H1 (cell line): Measurements from ENCODE around the gene PAX7. TPM values are rescaled to one million over a fixed set of nuclear protein-coding genes. Genes with fewer than 3 reads are reported as not detected.

Experiments
- CTCF ChIA-PET: fragments of 300-600 bp; sonication (Branson Sonifier 250); formaldehyde crosslinking; loops from one replicate; lab custom pipeline; 2021; ENCODE audit not compliant: partially characterized antibody; lab: Charles Lee
- POLR2A ChIA-PET: fragments of 300-600 bp; sonication (Branson Sonifier 250); formaldehyde crosslinking; loops from one replicate; lab custom pipeline; 2021; ENCODE audit warnings: inconsistent platforms; ENCODE audit not compliant: partially characterized antibody; lab: Charles Lee
- DNase-seq, 2 experiments: peaks; one replicate each; pipeline versions ENCODE4 v3.0.0 to v3.0.0-alpha.2; 2010 to 2022; ENCODE audit warnings: low spot score in 2 of 2, low read depth in 1 of 2, mixed read lengths in 1 of 2
- FAIRE-seq: peaks from 2 replicates; lab custom pipeline; 2011; peaks lifted over from hg19 to GRCh38; lab: Jason Lieb, UNC
- H2AFZ ChIP-seq: 2 replicates; pipeline ENCODE4 v1.8.1; 2012; ENCODE audit warnings: low read length, inconsistent platforms
- H2AK5ac ChIP-seq: 2 replicates; pipeline ENCODE4 v1.6.1; 2013; ENCODE audit warnings: low read depth, low read length
- H2BK120ac ChIP-seq: replicated peaks from 2 replicates; pipeline ENCODE3; 2013; ENCODE audit warnings: low read depth, low read length, inconsistent platforms
- H2BK12ac ChIP-seq: 2 replicates; pipeline ENCODE4 v1.6.1; 2013; ENCODE audit warnings: low read depth, low read length
- H2BK15ac ChIP-seq: 2 replicates; pipeline ENCODE4 v1.6.1; 2013; ENCODE audit warnings: low read length
- H2BK20ac ChIP-seq: 2 replicates; pipeline ENCODE4 v1.6.1; 2013; ENCODE audit warnings: low read length
- H2BK5ac ChIP-seq: 2 replicates; pipeline ENCODE4 v1.6.1; 2013; ENCODE audit warnings: low read depth, low read length
- H3K14ac ChIP-seq: 2 replicates; pipeline ENCODE4 v1.6.1; 2013; ENCODE audit warnings: inconsistent platforms; ENCODE audit not compliant: insufficient read length
- H3K18ac ChIP-seq: 2 replicates; pipeline ENCODE4 v1.6.1; 2013; ENCODE audit warnings: low read length; ENCODE audit errors: extremely low read depth
- H3K23ac ChIP-seq: 2 replicates; pipeline ENCODE4 v1.6.1; 2013; ENCODE audit warnings: inconsistent platforms; ENCODE audit not compliant: insufficient read length
- H3K23me2 ChIP-seq: 2 replicates; pipeline ENCODE4 v1.6.1; 2013; ENCODE audit warnings: low read depth, low read length
- H3K27ac ChIP-seq: 2 replicates; pipeline ENCODE4 v1.6.1; 2011; ENCODE audit warnings: low read depth, low read length, inconsistent platforms
- H3K27me3 ChIP-seq, 4 experiments: replicated peaks in 1 of 4; 1 replicate in 1 of 4; 2 replicates in 3 of 4; pipeline versions ENCODE4 v1.6.1 to v1.8.1; 2011 to 2013; ENCODE audit warnings: low read length in 3 of 4, mild to moderate bottlenecking in 3 of 4, inconsistent platforms in 2 of 4, mixed read lengths in 2 of 4, moderate library complexity in 1 of 4; ENCODE audit not compliant: control insufficient read depth in 3 of 4, insufficient read depth in 3 of 4; ENCODE audit errors: extremely low read depth in 1 of 4
- H3K36me3 ChIP-seq, 4 experiments: 2 replicates each; pipeline versions ENCODE4 v1.6.1 to v1.8.1; 2011 to 2013; ENCODE audit warnings: mild to moderate bottlenecking in 4 of 4, low read length in 3 of 4, moderate library complexity in 2 of 4, control low read depth in 1 of 4, inconsistent platforms in 1 of 4; ENCODE audit not compliant: insufficient read depth in 4 of 4, control insufficient read depth in 2 of 4
- H3K4ac ChIP-seq: replicated peaks from 2 replicates; pipeline ENCODE3; 2013; ENCODE audit warnings: low read length, low read depth, mixed read lengths, inconsistent platforms; ENCODE audit not compliant: insufficient read length
- H3K4me1 ChIP-seq, 4 experiments: replicated peaks in 1 of 4; 1 replicate in 1 of 4; 2 replicates in 3 of 4; pipeline versions ENCODE4 v1.6.1 to v1.8.1; 2011 to 2013; ENCODE audit warnings: low read length in 3 of 4, inconsistent platforms in 2 of 4, mixed read lengths in 1 of 4; ENCODE audit not compliant: insufficient read depth in 4 of 4, control insufficient read depth in 3 of 4
- H3K4me2 ChIP-seq, 2 experiments: 2 replicates each; pipeline versions ENCODE4 v1.6.1 to v1.8.1; 2011 to 2013; ENCODE audit warnings: low read depth in 2 of 2, low read length in 2 of 2, control low read depth in 1 of 2, inconsistent platforms in 1 of 2, mild to moderate bottlenecking in 1 of 2; ENCODE audit not compliant: insufficient read depth in 1 of 2
- H3K4me3 ChIP-seq, 4 experiments: fragments of 200-600, 300-600 bp in 1 of 4; sonication (generic), shearing (Covaris generic), sonication (Bioruptor Twin) in 1 of 4; 2 replicates each; pipeline versions ENCODE4 v1.5.1 to v1.8.1; 2011 to 2016; ENCODE audit warnings: low read length in 4 of 4, low read depth in 3 of 4, control low read depth in 2 of 4, inconsistent platforms in 2 of 4, mild to moderate bottlenecking in 2 of 4, mixed read lengths in 1 of 4, moderate library complexity in 1 of 4; ENCODE audit not compliant: insufficient read depth in 2 of 4; ENCODE audit errors: extremely low read depth in 1 of 4
- H3K56ac ChIP-seq: replicated peaks from 2 replicates; pipeline ENCODE3; 2013; ENCODE audit warnings: low read depth, mild to moderate bottlenecking, mixed read lengths, low read length, inconsistent platforms; ENCODE audit not compliant: insufficient read length
- H3K79me1 ChIP-seq: 2 replicates; pipeline ENCODE4 v1.6.1; 2013; ENCODE audit warnings: low read depth, low read length, control low read depth
- H3K79me2 ChIP-seq, 2 experiments: 2 replicates each; pipeline versions ENCODE4 v1.6.1 to v1.8.1; 2012 to 2013; ENCODE audit warnings: low read length in 2 of 2, mild to moderate bottlenecking in 2 of 2, inconsistent platforms in 1 of 2; ENCODE audit not compliant: insufficient read depth in 2 of 2, control insufficient read depth in 1 of 2
- H3K9ac ChIP-seq, 4 experiments: replicated peaks in 1 of 4; 1 replicate in 1 of 4; 2 replicates in 3 of 4; pipeline versions ENCODE4 v1.6.1 to v1.8.1; 2011 to 2013; ENCODE audit warnings: low read depth in 3 of 4, low read length in 3 of 4, control low read depth in 2 of 4, mild to moderate bottlenecking in 2 of 4, moderate library complexity in 2 of 4, inconsistent platforms in 1 of 4; ENCODE audit errors: extremely low read depth in 1 of 4
- H3K9me3 ChIP-seq, 2 experiments: 2 replicates each; pipeline versions ENCODE4 v1.6.1 to v1.8.1; 2012 to 2013; ENCODE audit warnings: mild to moderate bottlenecking in 2 of 2, moderate library complexity in 2 of 2, control low read depth in 1 of 2, inconsistent platforms in 1 of 2, low read depth in 1 of 2, low read length in 1 of 2, mixed read lengths in 1 of 2; ENCODE audit not compliant: insufficient read depth in 2 of 2
- H4K20me1 ChIP-seq, 2 experiments: replicated peaks in 1 of 2; 2 replicates each; pipeline versions ENCODE3 to v1.8.1; 2011 to 2013; ENCODE audit warnings: inconsistent platforms in 2 of 2, low read length in 2 of 2, mild to moderate bottlenecking in 1 of 2; ENCODE audit not compliant: insufficient read depth in 2 of 2, control insufficient read depth in 1 of 2
- H4K5ac ChIP-seq: 2 replicates; pipeline ENCODE4 v1.6.1; 2013; ENCODE audit warnings: low read length, low read depth, mixed read lengths, inconsistent platforms; ENCODE audit not compliant: insufficient read length
- H4K8ac ChIP-seq: 2 replicates; pipeline ENCODE4 v1.8.0; 2013; ENCODE audit warnings: mild to moderate bottlenecking, moderate library complexity, low read length, inconsistent platforms; ENCODE audit not compliant: insufficient read depth; ENCODE audit errors: extremely low read depth
- H4K91ac ChIP-seq: replicated peaks from 2 replicates; pipeline ENCODE3; 2013; ENCODE audit warnings: low read length, mixed read lengths, inconsistent platforms; ENCODE audit not compliant: insufficient read length
- BCL11A ChIP-seq, 2 experiments: IDR thresholded peaks; one replicate each; pipeline ENCODE4 v1.6.1; 2011; ENCODE audit warnings: low read depth in 2 of 2, low read length in 2 of 2, mild to moderate bottlenecking in 2 of 2
- BRCA1 ChIP-seq: IDR thresholded peaks from 2 replicates; pipeline ENCODE4 v1.6.1; 2012; ENCODE audit warnings: low read depth, low read length, improper control_type of control experiment
- CBX8 ChIP-seq: fragments of 300-800, 300-1000 bp; sonication (generic); IDR thresholded peaks from 2 replicates; pipeline ENCODE4 v1.7.1; 2016; ENCODE audit warnings: low read depth, low read length, borderline replicate concordance
- CEBPB ChIP-seq: IDR thresholded peaks from 2 replicates; pipeline ENCODE4 v1.6.1; 2012; ENCODE audit warnings: low read depth, low read length
- GABPA ChIP-seq: IDR thresholded peaks from 2 replicates; pipeline ENCODE4 v1.6.1; 2011; ENCODE audit warnings: mild to moderate bottlenecking, low read length, moderate library complexity, borderline replicate concordance; ENCODE audit not compliant: insufficient read depth
- GTF2F1 ChIP-seq: IDR thresholded peaks from 2 replicates; pipeline ENCODE4 v1.6.1; 2012; ENCODE audit warnings: low read depth, low read length, improper control_type of control experiment, borderline replicate concordance
- HDAC6 ChIP-seq: IDR thresholded peaks from one replicate; pipeline ENCODE4 v1.7.1; 2012; ENCODE audit warnings: low read depth, mild to moderate bottlenecking, inconsistent platforms, low read length, moderate library complexity
- NANOG ChIP-seq: IDR thresholded peaks from 2 replicates; pipeline ENCODE4 v1.6.1; 2011; ENCODE audit warnings: low read length, low read depth, mild to moderate bottlenecking, inconsistent platforms; ENCODE audit not compliant: insufficient read depth, poor library complexity, severe bottlenecking
- RAD21 ChIP-seq, 2 experiments: IDR thresholded peaks in 1 of 2; conservative IDR thresholded peaks in 1 of 2; 2 replicates each; pipeline ENCODE4 v1.6.1; 2011; ENCODE audit warnings: low read depth in 2 of 2, low read length in 2 of 2, improper control_type of control experiment in 1 of 2, inconsistent platforms in 1 of 2, mild to moderate bottlenecking in 1 of 2, moderate library complexity in 1 of 2
- SP1 ChIP-seq: IDR thresholded peaks from 2 replicates; pipeline ENCODE4 v1.6.1; 2011; ENCODE audit warnings: low read depth, low read length
- SUZ12 ChIP-seq: fragments of 200-600 bp; sonication (generic); IDR thresholded peaks from 2 replicates; pipeline ENCODE4 v1.6.1; 2012; ENCODE audit warnings: mild to moderate bottlenecking, inconsistent platforms, low read length, moderate library complexity, mixed read lengths
- TAF1 ChIP-seq: IDR thresholded peaks from 2 replicates; pipeline ENCODE4 v1.6.1; 2011; ENCODE audit warnings: mild to moderate bottlenecking, low read depth, low read length
- TCF12 ChIP-seq: IDR thresholded peaks from 2 replicates; pipeline ENCODE4 v1.6.1; 2011; ENCODE audit warnings: low read depth, mild to moderate bottlenecking, low read length
- WGBS, 2 experiments: shearing (Covaris generic) in 1 of 2; methylation state at CpG; one replicate each; pipeline versions ENCODE4 v1.1.6 to v1.1.7; 2013 to 2015; ENCODE audit warnings: low lambda C conversion rate in 2 of 2, mixed read lengths in 2 of 2, inconsistent platforms in 1 of 2, low coverage in 1 of 2, missing lambda C conversion rate in 1 of 2; ENCODE audit not compliant: insufficient replicate concordance in 2 of 2, insufficient coverage in 1 of 2, insufficient read length in 1 of 2; ENCODE audit errors: extremely low coverage in 1 of 2, missing lambda C conversion rate in 1 of 2; 5-methylcytosine and 5-hydroxymethylcytosine counted together
- polyA plus RNA-seq, 7 experiments: library from polyadenylated mRNA; depleted of rRNA in 3 of 7; stranded (reverse) in 5 of 7; unstranded in 2 of 7; fragments of >200 nt in 5 of 7; fragments of 200-250 nt in 2 of 7; gene quantifications; 1 replicate in 5 of 7; 2 replicates in 1 of 7; 4 replicates in 1 of 7; pipeline versions ENCODE4 v1.2.1 to v1.2.3, GENCODE V29; 2011 to 2013; ENCODE audit warnings: missing spikeins in 2 of 7, mixed read lengths in 2 of 7
- total RNA-seq: library from RNA; stranded (reverse); fragmentation: NEBNext Ultra II Directional; extraction: Animal tissue kit (Norgen Biotek cat#: 25700); gene quantifications from 2 replicates; pipeline ENCODE4 v1.2.1, GENCODE V29; 2021
- TF ChIP-seq, protein P1 (sequence below): IDR thresholded peaks from 2 replicates; pipeline ENCODE4 v1.6.1; 2012; ENCODE audit warnings: inconsistent platforms

The PAX7 gene
- total and polyA plus RNA-seq, 2 of the 8 experiments (the other 6 are each of a cell fraction or from before 2014, with no cell fraction given), result not detected

DNA sequence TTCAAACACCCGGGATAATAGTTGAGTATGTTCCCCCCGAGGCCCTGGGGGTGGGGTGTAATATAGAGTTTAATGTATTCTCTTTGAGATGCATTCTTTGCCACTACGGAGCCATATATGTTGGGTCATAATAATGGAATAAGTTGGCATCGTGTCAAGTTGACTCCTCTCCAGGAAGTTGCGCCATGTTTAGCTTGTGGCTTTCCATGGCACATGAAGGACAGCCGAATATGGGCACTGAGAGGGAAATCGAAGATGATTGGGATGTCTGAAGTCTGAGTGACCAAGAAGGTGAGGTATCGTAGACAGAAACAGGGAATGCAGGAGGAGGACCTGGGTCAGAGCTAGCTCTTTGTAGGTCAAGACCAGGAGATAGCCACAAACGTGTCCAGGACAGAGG, 92.6 kb downstream of the PAX7 start:
- Histone ChIP-seq H3K23ac (no peak overlapping the region), H2AFZ (no peak overlapping the region), H3K18ac (no peak overlapping the region), H2AK5ac (no peak overlapping the region), H3K79me1 (no peaks in the 10 kb centered on the region), H3K14ac (no peak overlapping the region), H4K8ac (no peak overlapping the region), H3K79me2 (no peaks in the 10 kb centered on the region), H3K9me3 (no peaks in the 10 kb centered on the region), H2BK12ac (no peak overlapping the region), H3K56ac (no peak overlapping the region), H4K5ac (no peak overlapping the region), H3K4me2 (no peak overlapping the region), H3K4ac (no peak overlapping the region), H2BK20ac (no peak overlapping the region), H4K20me1 (peaks cover 0 to 3% of the 10 kb centered on the region in 2 experiments), H2BK120ac (no peak overlapping the region), H3K27me3 (peaks cover 0 to 29% (median 20%) of the 10 kb centered on the region in 4 experiments; a peak in 6 of 7 replicates), H4K91ac (no peak overlapping the region), H3K36me3 (no peaks in the 10 kb centered on the region), H3K4me3 (no peak overlapping the region), H2BK5ac (no peak overlapping the region), H3K23me2 (no peaks in the 10 kb centered on the region; the same call in 1 of the 2 replicates), H3K9ac (no peak overlapping the region), H3K27ac (no peak overlapping the region), H3K4me1 (peaks cover 0 to 13% (median 3%) of the 10 kb centered on the region in 4 experiments; a peak in 3 of 7 replicates), H2BK15ac (no peak overlapping the region)
- DNase-seq (no peak), FAIRE-seq (no peak)
- ChIA-PET CTCF (interaction anchor here (1.1 to 4.5 kb wide), 14 partner anchors 9 to 152 kb away, joined by 3 to 36 read pairs (median 6); no protein-coding TSS in a partner anchor), POLR2A (interaction anchor here (1.5 kb wide), 1 partner anchor 9 kb away, joined by 3 read pairs; no protein-coding TSS in a partner anchor)
- 90% methylated on average over 9 of the region's 9 CpGs; no CpG with 5 or more reads in 1 of the 2 experiments for WGBS, 2 experiments
- no peak for TF ChIP-seq TAF1
- TF ChIP-seq RAD21 (IDR thresholded peaks at IDR 0.05 in 1 of 2, conservative IDR thresholded peaks at IDR 0.05 in 1 of 2; ENCODE audit: low read depth in 2 of 2, low read length in 2 of 2), result no peak
- no peak for TF ChIP-seq SP1
- TF ChIP-seq, protein P1, sequence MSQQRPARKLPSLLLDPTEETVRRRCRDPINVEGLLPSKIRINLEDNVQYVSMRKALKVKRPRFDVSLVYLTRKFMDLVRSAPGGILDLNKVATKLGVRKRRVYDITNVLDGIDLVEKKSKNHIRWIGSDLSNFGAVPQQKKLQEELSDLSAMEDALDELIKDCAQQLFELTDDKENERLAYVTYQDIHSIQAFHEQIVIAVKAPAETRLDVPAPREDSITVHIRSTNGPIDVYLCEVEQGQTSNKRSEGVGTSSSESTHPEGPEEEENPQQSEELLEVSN, result no peak
- TF ChIP-seq BCL11A (IDR thresholded peaks at IDR 0.05; ENCODE audit: low read depth in 2 of 2, low read length in 2 of 2), result no peak
- TF ChIP-seq CEBPB, result no peak
- no peak for TF ChIP-seq BRCA1
- TF ChIP-seq NANOG, result no peak
- TF ChIP-seq TCF12, result no peak
- TF ChIP-seq GABPA, result no peak
- TF ChIP-seq HDAC6, result no peak
- TF ChIP-seq GTF2F1, result no peak
- no peak for TF ChIP-seq CBX8
- TF ChIP-seq SUZ12, result no peak
